ENCODE results near the gene EBPL.

GRCh38 chr13:49654011-49654410 lies 37.3 kb downstream of the EBPL start:
- TF ChIP-seq POLR2A (IDR thresholded peaks at IDR 0.05) (no peak), CTCF (IDR thresholded peaks at IDR 0.05) (no peak)
